Activated CD4-positive, alpha-beta T cell treated with anti-CD3 and anti-CD28 coated beads for 36 hours (primary cell): ENCODE results near the gene ZNF470. TPM values are rescaled to one million over a fixed set of nuclear protein-coding genes. Genes with fewer than 3 reads are reported as not detected.

Source experiments
- total RNA-seq, 2 experiments: library from RNA; stranded (reverse); gene quantifications; one replicate each; pipeline ENCODE4 v1.2.3, GENCODE V29; 2021

Gene ZNF470
- total RNA-seq, 2 experiments from 2014 or later = 5.0 to 5.6 TPM

Other genes starting within 250 kb of the ZNF470 start
- 1 to 10 TPM in 1 of 2 experiments, under 1 TPM in 1; 0.98 to 1.8 TPM for gene ZNF582, start 173.9 kb upstream of the ZNF470 start, total RNA-seq
- 1 to 10 TPM; 2.1 to 3.0 TPM for gene ZNF583, start 163.1 kb upstream of the ZNF470 start, total RNA-seq
- 1 to 10 TPM; 3.2 to 4.1 TPM for gene ZNF667, start 90.1 kb upstream of the ZNF470 start, total RNA-seq
- gene ZNF471, start 59.6 kb upstream of the ZNF470 start, total RNA-seq = 1 to 10 TPM; 1.4 to 1.5 TPM
- 1 to 10 TPM; 3.1 to 4.4 TPM for gene ZFP28, start 28.5 kb upstream of the ZNF470 start, total RNA-seq
- 1 to 10 TPM; 4.4 to 4.6 TPM for gene ZNF71, start 27.8 kb downstream of the ZNF470 start, total RNA-seq
- not detected for gene SMIM17, start 75.7 kb downstream of the ZNF470 start, total RNA-seq
- gene ZNF835, start 104.3 kb downstream of the ZNF470 start, total RNA-seq = 1 to 10 TPM; 2.8 to 4.5 TPM